PC-3 (cell line): ENCODE results near the gene TMEM178B. TPM values are rescaled to one million over a fixed set of nuclear protein-coding genes. Genes with fewer than 3 reads are reported as not detected.

ENCODE experiments used
- ATAC-seq: fragments of 200-7000 bp; cut with Tn5 transposase; 2 replicates; pipeline ENCODE4 v1.9.1; 2020; ENCODE audit warnings: mild to moderate bottlenecking, moderate library complexity
- BruUV-seq: library from RNA; stranded (reverse); fragments of 400-500 nt; replicated peaks from 2 replicates; lab custom pipeline; 2021; lab: Mats Ljungman, UMichigan
- CTCF ChIA-PET: fragments of 300-600 bp; sonication (Branson Sonifier 250); formaldehyde crosslinking; loops from one replicate; lab custom pipeline; 2022; ENCODE audit warnings: antibody characterized with exemption; lab: Charles Lee
- POLR2A ChIA-PET: fragments of 300-600 bp; sonication (Branson Sonifier 250); formaldehyde crosslinking; loops from one replicate; lab custom pipeline; 2022; ENCODE audit warnings: antibody characterized with exemption; ENCODE audit not compliant: unreplicated experiment; lab: Charles Lee
- DNase-seq: peaks from one replicate; pipeline ENCODE4 v3.0.0-alpha.2; 2015
- H2AFZ ChIP-seq: fragments of 300-600 bp; sonication (generic); 2 replicates; pipeline ENCODE4 v1.6.0; 2016; ENCODE audit warnings: antibody characterized with exemption, low read length
- H3F3A ChIP-seq: fragments of 300-600 bp; sonication (generic); one replicate; pipeline ENCODE4 v1.6.0; 2017; ENCODE audit warnings: antibody characterized with exemption, low read length, control low read depth, mild to moderate bottlenecking; ENCODE audit not compliant: unreplicated experiment
- H3K27ac ChIP-seq: fragments of 300-600 bp; sonication (generic); 2 replicates; pipeline ENCODE4 v1.5.1; 2016; ENCODE audit warnings: mild to moderate bottlenecking, low read length
- H3K27me3 ChIP-seq: fragments of 300-600 bp; sonication (generic); 2 replicates; pipeline ENCODE4 v1.6.1; 2016; ENCODE audit warnings: low read length, mixed read lengths
- H3K36me3 ChIP-seq: fragments of 300-600 bp; sonication (generic); 2 replicates; pipeline ENCODE4 v1.6.1; 2016; ENCODE audit warnings: low read depth, mixed run types, low read length, mixed read lengths
- H3K4me1 ChIP-seq: fragments of 300-600 bp; sonication (generic); 2 replicates; pipeline ENCODE4 v1.5.1; 2016; ENCODE audit warnings: low read length; ENCODE audit not compliant: insufficient read depth
- H3K4me2 ChIP-seq: fragments of 300-600 bp; sonication (generic); 2 replicates; pipeline ENCODE4 v1.6.0; 2016; ENCODE audit warnings: low read length
- H3K4me3 ChIP-seq: fragments of 300-600 bp; sonication (generic); 2 replicates; pipeline ENCODE4 v1.5.1; 2016; ENCODE audit warnings: mild to moderate bottlenecking, low read length, mixed read lengths
- H3K79me2 ChIP-seq: fragments of 300-600 bp; sonication (generic); 2 replicates; pipeline ENCODE4 v1.6.1; 2017; ENCODE audit warnings: low read length, mixed read lengths
- H3K9ac ChIP-seq: fragments of 300-600 bp; sonication (generic); 2 replicates; pipeline ENCODE4 v1.6.0; 2016; ENCODE audit warnings: mild to moderate bottlenecking, low read length
- H3K9me2 ChIP-seq: fragments of 300-600 bp; sonication (generic); replicated peaks from 2 replicates; pipeline ENCODE4 v1.6.1; 2016; ENCODE audit warnings: mixed run types, low read length, mixed read lengths
- H3K9me3 ChIP-seq: fragments of 300-600 bp; sonication (generic); 2 replicates; pipeline ENCODE4 v1.6.1; 2016; ENCODE audit warnings: low read length, mixed read lengths
- H4K20me1 ChIP-seq: fragments of 300-600 bp; sonication (generic); 2 replicates; pipeline ENCODE4 v1.6.1; 2016; ENCODE audit warnings: low read length, mixed read lengths
- EZH2 ChIP-seq: fragments of 300-600 bp; sonication (generic); IDR thresholded peaks from one replicate; pipeline ENCODE4 v1.6.1; 2017; ENCODE audit warnings: antibody characterized with exemption, mild to moderate bottlenecking, low read length; ENCODE audit not compliant: unreplicated experiment
- EZH2phosphoT487 ChIP-seq: fragments of 300-600 bp; sonication (generic); IDR thresholded peaks from 2 replicates; pipeline ENCODE4 v1.6.1; 2018; ENCODE audit warnings: mild to moderate bottlenecking, antibody characterized with exemption, low read length, borderline replicate concordance
- intact Hi-C: fragments of 100-400 bp; cut with micrococcal nuclease; formaldehyde crosslinking; loops from 2 replicates; pipeline ENCODE4 v1.9.0; 2023
- total RNA-seq: library from RNA; depleted of rRNA; stranded (reverse); fragments of >200 nt; gene quantifications from 2 replicates; pipeline ENCODE4 v1.2.3, GENCODE V29; 2014
- TF ChIP-seq, protein P1 (sequence below): fragments of 300-600 bp; sonication (generic); conservative IDR thresholded peaks from 2 replicates; pipeline ENCODE4 v1.5.1; 2017; ENCODE audit warnings: antibody characterized with exemption, low read depth, mild to moderate bottlenecking, low read length

Gene TMEM178B
- total RNA-seq, 1 experiment from 2014 or later: 0.29 TPM

DNA sequence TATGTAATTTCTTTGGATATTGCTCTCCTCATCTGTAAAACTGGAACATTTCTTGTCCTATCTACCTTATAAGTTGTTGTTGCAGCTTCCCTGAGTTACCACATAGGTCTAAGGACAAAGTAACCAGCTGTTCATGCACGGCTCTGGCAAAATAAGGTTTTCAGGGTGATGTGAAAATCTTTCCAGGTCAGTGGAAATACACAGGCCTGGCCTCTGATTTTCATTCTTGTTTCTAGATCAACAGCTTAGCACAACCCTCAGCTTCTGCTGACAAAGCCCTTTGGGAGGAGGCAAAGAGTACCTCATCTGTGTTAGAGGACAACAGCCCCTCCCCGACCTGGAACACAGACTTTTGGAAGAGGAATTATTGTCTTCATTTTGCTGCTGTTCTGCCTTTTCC is 359.8 kb downstream of the TMEM178B start:
- H3K4me3 ChIP-seq: no peak overlapping the region
- no peak overlapping the region for H3K4me2 ChIP-seq
- POLR2A ChIA-PET: no interaction called here
- H3K9me2 ChIP-seq: no peaks in the 10 kb centered on the region
- H4K20me1 ChIP-seq: no peaks in the 10 kb centered on the region
- no peak for ATAC-seq
- H3F3A ChIP-seq: no peaks in the 10 kb centered on the region
- intact Hi-C loops: no loop called here
- CTCF ChIA-PET: no interaction called here
- TF ChIP-seq EZH2phosphoT487: no peak
- TF ChIP-seq EZH2: no peak
- TF ChIP-seq, protein P1, sequence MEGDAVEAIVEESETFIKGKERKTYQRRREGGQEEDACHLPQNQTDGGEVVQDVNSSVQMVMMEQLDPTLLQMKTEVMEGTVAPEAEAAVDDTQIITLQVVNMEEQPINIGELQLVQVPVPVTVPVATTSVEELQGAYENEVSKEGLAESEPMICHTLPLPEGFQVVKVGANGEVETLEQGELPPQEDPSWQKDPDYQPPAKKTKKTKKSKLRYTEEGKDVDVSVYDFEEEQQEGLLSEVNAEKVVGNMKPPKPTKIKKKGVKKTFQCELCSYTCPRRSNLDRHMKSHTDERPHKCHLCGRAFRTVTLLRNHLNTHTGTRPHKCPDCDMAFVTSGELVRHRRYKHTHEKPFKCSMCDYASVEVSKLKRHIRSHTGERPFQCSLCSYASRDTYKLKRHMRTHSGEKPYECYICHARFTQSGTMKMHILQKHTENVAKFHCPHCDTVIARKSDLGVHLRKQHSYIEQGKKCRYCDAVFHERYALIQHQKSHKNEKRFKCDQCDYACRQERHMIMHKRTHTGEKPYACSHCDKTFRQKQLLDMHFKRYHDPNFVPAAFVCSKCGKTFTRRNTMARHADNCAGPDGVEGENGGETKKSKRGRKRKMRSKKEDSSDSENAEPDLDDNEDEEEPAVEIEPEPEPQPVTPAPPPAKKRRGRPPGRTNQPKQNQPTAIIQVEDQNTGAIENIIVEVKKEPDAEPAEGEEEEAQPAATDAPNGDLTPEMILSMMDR: no peak
- H3K27me3 ChIP-seq: peaks cover 47% of the 10 kb centered on the region
- H3K79me2 ChIP-seq: no peaks in the 10 kb centered on the region
- no peaks in the 10 kb centered on the region for H3K4me1 ChIP-seq
- H3K27ac ChIP-seq: no peak overlapping the region
- H3K9ac ChIP-seq: no peak overlapping the region
- BruUV-seq: no TSS peak
- no peaks in the 10 kb centered on the region for H3K9me3 ChIP-seq
- H2AFZ ChIP-seq: no peak overlapping the region
- H3K36me3 ChIP-seq: no peaks in the 10 kb centered on the region
- no peak for DNase-seq

DNA sequence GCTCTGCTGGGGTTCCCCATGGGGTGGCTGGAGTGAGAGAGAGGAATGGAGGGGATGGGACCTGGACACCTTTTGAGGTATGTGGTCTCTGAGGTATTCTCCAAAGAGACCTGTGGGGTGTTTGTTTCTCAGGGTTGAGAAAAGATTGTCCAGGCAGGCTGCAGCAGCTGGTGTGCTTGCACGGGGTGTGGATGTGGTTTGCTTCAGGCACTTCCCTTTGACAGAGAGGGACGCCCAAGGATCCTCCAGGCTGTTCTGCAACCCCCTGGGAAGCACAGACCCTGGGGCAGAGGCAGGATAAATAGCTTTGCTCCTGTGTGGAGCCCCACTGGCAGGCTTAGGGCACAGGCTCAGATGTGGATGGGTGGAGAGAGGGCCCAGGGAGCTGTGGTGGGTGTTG is 362.3 kb downstream of the TMEM178B start:
- no TSS peak for BruUV-seq
- Histone ChIP-seq H3K4me3 (no peak overlapping the region), H3K4me1 (no peaks in the 10 kb centered on the region), H3K9me3 (no peaks in the 10 kb centered on the region), H3K27me3 (peaks cover 39% of the 10 kb centered on the region), H3K27ac (no peak overlapping the region), H3K9ac (no peak overlapping the region), H3K9me2 (no peaks in the 10 kb centered on the region), H2AFZ (no peak overlapping the region), H3K79me2 (no peaks in the 10 kb centered on the region), H4K20me1 (no peaks in the 10 kb centered on the region), H3F3A (no peaks in the 10 kb centered on the region), H3K36me3 (no peaks in the 10 kb centered on the region), H3K4me2 (no peak overlapping the region)
- ATAC-seq: no peak
- DNase-seq: no peak
- CTCF ChIA-PET: no interaction called here
- POLR2A ChIA-PET: no interaction called here
- intact Hi-C loops: no loop called here
- TF ChIP-seq EZH2phosphoT487: no peak
- no peak for TF ChIP-seq EZH2
- TF ChIP-seq, protein P1: no peak

DNA sequence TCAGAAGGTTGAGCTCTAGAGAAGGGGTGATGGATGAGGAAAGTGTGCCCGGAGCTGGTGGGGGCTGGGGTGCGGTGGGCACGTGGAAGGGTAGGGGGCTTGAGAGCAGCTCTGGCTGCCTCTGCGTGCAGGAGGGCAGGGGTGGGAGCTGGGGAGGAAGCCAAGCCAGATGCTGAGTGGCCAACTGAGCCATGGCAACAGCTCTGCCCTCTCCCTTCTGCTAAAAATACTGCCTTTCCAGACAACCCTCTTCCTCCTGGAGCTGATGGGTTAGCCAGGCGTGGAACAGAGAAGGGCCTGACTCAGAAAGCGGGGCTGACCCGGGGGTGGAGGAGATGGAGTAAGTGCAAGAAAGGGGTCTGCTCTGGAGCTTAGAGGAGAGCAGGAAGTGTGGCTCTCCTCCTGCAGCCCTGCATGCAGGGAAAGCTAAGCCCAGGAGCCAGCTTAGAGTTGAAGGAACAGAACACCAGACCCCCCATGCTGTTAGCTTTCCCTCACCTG is 362.8 kb downstream of the TMEM178B start:
- H4K20me1 ChIP-seq: no peaks in the 10 kb centered on the region
- H3K79me2 ChIP-seq: no peaks in the 10 kb centered on the region
- no peak for DNase-seq
- H3K27ac ChIP-seq: no peak overlapping the region
- no peaks in the 10 kb centered on the region for H3K36me3 ChIP-seq
- intact Hi-C loops: no loop called here
- H3K4me2 ChIP-seq: no peak overlapping the region
- H3K9ac ChIP-seq: no peak overlapping the region
- BruUV-seq: no TSS peak
- no peak overlapping the region for H3K4me3 ChIP-seq
- H3F3A ChIP-seq: no peaks in the 10 kb centered on the region
- H2AFZ ChIP-seq: no peak overlapping the region
- H3K9me3 ChIP-seq: no peaks in the 10 kb centered on the region
- no peak for TF ChIP-seq EZH2phosphoT487
- TF ChIP-seq, protein P1: no peak
- TF ChIP-seq EZH2: no peak
- POLR2A ChIA-PET: no interaction called here
- no peaks in the 10 kb centered on the region for H3K4me1 ChIP-seq
- no peaks in the 10 kb centered on the region for H3K9me2 ChIP-seq
- CTCF ChIA-PET: no interaction called here
- ATAC-seq: no peak
- peaks cover 35% of the 10 kb centered on the region for H3K27me3 ChIP-seq
